Adrenal gland (tissue), 12 donors: ENCODE data around the gene KLHL42. TPM values are rescaled to one million over a fixed set of nuclear protein-coding genes. Genes with fewer than 3 reads are reported as not detected.

Source experiments
- DNase-seq, 7 donors: peaks; one replicate each; pipeline ENCODE4 v3.0.0-alpha.2; 2019 to 2020
- H3K27ac ChIP-seq, 5 donors: fragments of 200-600 bp; sonication (generic) in 4 of 5; 1 replicate in 3 of 5; 2 replicates in 2 of 5; pipeline versions ENCODE4 v1.5.1 to v1.8.0; 2016 to 2020; ENCODE audit warnings: mild to moderate bottlenecking in 1 of 5
- H3K27me3 ChIP-seq: fragments of 200-600 bp; 2 replicates; pipeline ENCODE4 v1.8.0; 2021
- H3K36me3 ChIP-seq, 2 donors: fragments of 200-600 bp; replicated peaks in 1 of 2; 1 replicate in 1 of 2; 2 replicates in 1 of 2; pipeline versions ENCODE4 v1.5.1 to v1.8.0; 2018 to 2022
- H3K4me1 ChIP-seq, 2 donors: fragments of 200-600 bp; replicated peaks in 1 of 2; 1 replicate in 1 of 2; 2 replicates in 1 of 2; pipeline versions ENCODE4 v1.5.1 to v1.8.0; 2018 to 2021
- H3K4me3 ChIP-seq, 4 donors: fragments of 200-600 bp; sonication (generic) in 3 of 4; one replicate each; pipeline ENCODE4 v1.5.1; 2016 to 2018
- H3K9me3 ChIP-seq, 3 donors: fragments of 200-600 bp; sonication (generic) in 1 of 3; replicated peaks in 1 of 3; 1 replicate in 2 of 3; 2 replicates in 1 of 3; pipeline versions ENCODE4 v1.5.1 to v1.8.0; 2016 to 2021
- CTCF ChIP-seq, 6 experiments: fragments of 450-650 bp in 4 of 6; fragments of 200-600 bp in 2 of 6; sonication (generic) in 1 of 6; IDR thresholded peaks; 1 replicate in 5 of 6; 2 replicates in 1 of 6; pipeline versions ENCODE4 v1.5.1 to v1.8.0; 2016 to 2021; ENCODE audit warnings: antibody characterized with exemption in 6 of 6, mild to moderate bottlenecking in 2 of 6, moderate library complexity in 1 of 6
- POLR2A ChIP-seq, 2 donors: fragments of 450-650 bp; IDR thresholded peaks; one replicate each; pipeline ENCODE4 v1.6.1; 2017; ENCODE audit warnings: antibody characterized with exemption in 2 of 2, mild to moderate bottlenecking in 2 of 2, moderate library complexity in 1 of 2
- WGBS, 4 donors: extraction: QIAGEN DNeasy Blood & Tissue Kit in 2 of 4; methylation state at CpG; one replicate each; pipeline versions ENCODE4 v1.1.5 to v1.1.7; 2013 to 2017; 5-methylcytosine and 5-hydroxymethylcytosine counted together
- intact Hi-C, 2 donors: fragments of 100-400 bp; cut with DNase I; formaldehyde crosslinking; loops; one replicate each; pipeline versions ENCODE4 v1.14.1 to v1.15.0; 2022 to 2023
- polyA plus RNA-seq, 3 donors: library from polyadenylated mRNA; stranded (reverse); fragments of 200-250 nt in 2 of 3; fragments of 350-450 nt in 1 of 3; fragmentation: Illumina TruSeq in 1 of 3; extraction: RNeasy Lipid Tissue Mini Kit (QIAGEN cat#74804) in 1 of 3; gene quantifications; one replicate each; pipeline ENCODE4 v1.2.3, GENCODE V29; 2013 to 2014
- total RNA-seq, 9 donors: library from RNA; depleted of rRNA in 4 of 9; stranded (reverse); fragments of >200 nt in 4 of 9; fragments of 120-200 nt in 1 of 9; fragmentation: NEBNext Ultra II Directional in 1 of 9; extraction: Animal tissue kit (Norgen Biotek cat#: 25700) in 1 of 9; gene quantifications; one replicate each; pipeline versions ENCODE4 v1.1.0 to v1.2.4, GENCODE V29; 2013 to 2023
- donor health status: healthy with polysubstance abuse.
- donor health status: Bipolar disorder and iron deficiency.
- donor health status: DM: yes; HTN: yes; CAD: no.
- donor health status: DM: no; HTN: no; CAD: no.
- donor health status: DM: no; HTN: no; CAD: no.
- donor health status: DM: yes; HTN: yes; CAD: no.

The KLHL42 gene
- total and polyA plus RNA-seq, 12 donors: 7.8 to 23.7 (median 18.4) TPM

DNA sequence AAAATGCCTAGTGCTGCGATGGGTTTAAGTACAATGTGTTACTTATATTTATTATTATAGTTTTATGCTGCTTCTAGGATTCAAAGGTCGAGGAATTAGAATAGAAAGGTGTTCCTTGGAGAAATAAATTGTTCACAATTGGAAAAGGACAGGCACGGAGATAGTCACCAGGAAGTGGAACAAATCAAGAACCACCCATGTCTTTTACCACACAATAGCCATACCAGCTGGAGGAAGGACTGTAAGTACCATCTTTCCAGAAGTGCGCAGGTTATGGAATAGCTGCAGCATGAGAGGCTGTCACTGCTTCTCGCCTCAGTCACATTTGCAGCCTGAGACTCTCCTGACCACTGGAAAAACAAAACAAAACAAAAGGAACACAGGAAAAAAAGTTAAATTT, 40.5 kb downstream of the KLHL42 start:
- intact Hi-C loops: no loop called here
- H3K27ac ChIP-seq: no peak overlapping the region
- no peaks in the 10 kb centered on the region for H3K36me3 ChIP-seq
- WGBS, 4 donors: 57 to 79% (median 71%) methylated on average over 5 of the region's 5 CpGs
- peaks cover 0 to 15% of the 10 kb centered on the region in 2 donors for H3K4me1 ChIP-seq
- TF ChIP-seq CTCF (IDR thresholded peaks at IDR 0.05): no peak
- no peak for TF ChIP-seq POLR2A (IDR thresholded peaks at IDR 0.05)
- H3K9me3 ChIP-seq: no peaks in the 10 kb centered on the region
- no peak for DNase-seq
- no peak overlapping the region for H3K4me3 ChIP-seq
- peaks cover 5% of the 10 kb centered on the region for H3K27me3 ChIP-seq

DNA sequence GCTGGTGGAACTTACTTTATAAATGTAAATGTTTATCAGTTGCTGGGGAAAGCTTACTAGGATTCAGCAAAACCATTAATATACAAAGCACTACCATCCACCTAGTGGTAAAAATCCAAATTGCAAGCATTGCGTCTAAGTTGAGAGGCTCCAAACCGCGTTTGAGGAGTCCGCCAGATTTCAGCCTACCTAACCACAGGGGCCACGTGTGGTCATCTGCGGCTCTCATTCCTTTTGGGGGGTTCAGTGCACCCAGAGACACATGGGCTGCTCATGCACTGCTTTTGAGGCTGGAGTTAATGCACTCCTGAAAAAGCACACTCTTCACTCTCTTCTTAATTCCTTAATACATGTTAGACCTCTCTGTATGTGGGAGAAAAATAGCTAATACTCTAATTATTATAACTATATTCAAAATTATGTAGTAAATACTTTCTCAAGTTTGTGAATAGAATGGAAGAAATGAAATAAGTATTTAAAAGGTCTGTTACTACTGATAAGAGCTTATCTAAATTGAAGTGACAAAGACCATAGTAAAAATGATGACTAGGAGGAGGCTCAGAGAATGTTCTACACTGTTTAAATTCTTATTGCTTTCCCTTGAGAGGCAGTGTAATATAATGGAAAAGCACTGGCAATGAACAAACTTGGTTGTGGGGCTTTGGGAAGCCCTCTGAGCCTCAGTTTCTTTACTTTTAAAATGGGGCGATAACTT, 41.4 kb downstream of the KLHL42 start:
- DNase-seq: peak; percentile 20 to 55 (median 45)
- 14 to 16% (median 15%) methylated on average over 7 of the region's 7 CpGs for WGBS, 4 donors
- TF ChIP-seq POLR2A (IDR thresholded peaks at IDR 0.05) (no peak), CTCF (IDR thresholded peaks at IDR 0.05) (peak; percentile 53 to 80 (median 76))
- no peaks in the 10 kb centered on the region for H3K36me3 ChIP-seq
- no peaks in the 10 kb centered on the region for H3K9me3 ChIP-seq
- H3K4me1 ChIP-seq: peaks cover 0 to 15% of the 10 kb centered on the region in 2 donors
- no peak overlapping the region for H3K4me3 ChIP-seq
- H3K27me3 ChIP-seq: peaks cover 5% of the 10 kb centered on the region
- no peak overlapping the region for H3K27ac ChIP-seq
- intact Hi-C loops: no loop called here

- TF ChIP-seq POLR2A (IDR thresholded peaks at IDR 0.05) (no peak), CTCF (IDR thresholded peaks at IDR 0.05) (no peak)
- Histone ChIP-seq H3K9me3 (no peaks in the 10 kb centered on the region), H3K4me3 (no peak overlapping the region), H3K27ac (no peak overlapping the region), H3K36me3 (no peaks in the 10 kb centered on the region), H3K27me3 (peaks cover 5% of the 10 kb centered on the region), H3K4me1 (peaks cover 0 to 15% of the 10 kb centered on the region in 2 donors)
- no peak for DNase-seq
- WGBS, 4 donors: 72 to 77% (median 76%) methylated on average over 9 of the region's 9 CpGs
- intact Hi-C loops: no loop called here
Measured at GRCh38 chr12:27822076-27822712, 42.2 kb downstream of the KLHL42 start.

GRCh38 chr12:27823038-27823437, 43.0 kb downstream of the KLHL42 start:
- no peak for TF ChIP-seq POLR2A (IDR thresholded peaks at IDR 0.05)
- TF ChIP-seq CTCF (IDR thresholded peaks at IDR 0.05): no peak
- Histone ChIP-seq H3K27ac (no peak overlapping the region), H3K27me3 (peaks cover 5% of the 10 kb centered on the region), H3K4me1 (peaks cover 0 to 15% of the 10 kb centered on the region in 2 donors), H3K9me3 (no peaks in the 10 kb centered on the region), H3K4me3 (no peak overlapping the region), H3K36me3 (no peaks in the 10 kb centered on the region)
- DNase-seq: no peak
- intact Hi-C loops: no loop called here
- 78 to 89% (median 82%) methylated on average over 5 of the region's 5 CpGs for whole genome bisulfite sequencing, 4 donors
